NCI-H2171 (cell line): ENCODE data around the gene ACOXL.

Source experiments
- DNase-seq: peaks from one replicate; lab custom pipeline; 2025; lab: John Stamatoyannopoulos, UW

Gene ACOXL

GRCh38 chr2:111139637-111140317 is 407.4 kb downstream of the ACOXL start:
- DNase-seq = no peak

GRCh38 chr2:111140815-111141214 is 408.4 kb downstream of the ACOXL start:
- DNase-seq = no peak

- DNase-seq = no peak
Observed at GRCh38 chr2:111142101-111142500, 409.7 kb downstream of the ACOXL start.

- DNase-seq = no peak
Observed at GRCh38 chr2:111143107-111143842, 410.9 kb downstream of the ACOXL start.

- DNase-seq = no peak
Observed at GRCh38 chr2:111143843-111144198, 411.4 kb downstream of the ACOXL start.

- no peak for DNase-seq
Observed at GRCh38 chr2:111145103-111145760, 412.9 kb downstream of the ACOXL start.

GRCh38 chr2:111145951-111146350 is 413.6 kb downstream of the ACOXL start:
- DNase-seq = no peak

GRCh38 chr2:111148225-111148873 is 416.0 kb downstream of the ACOXL start:
- no peak for DNase-seq

GRCh38 chr2:111148925-111149324 is 416.6 kb downstream of the ACOXL start:
- no peak for DNase-seq

GRCh38 chr2:111149882-111150455 is 417.6 kb downstream of the ACOXL start:
- no peak for DNase-seq

- no peak for DNase-seq
Observed at GRCh38 chr2:111154758-111155157, 422.4 kb downstream of the ACOXL start.

- DNase-seq = no peak
Observed at GRCh38 chr2:111155610-111156009, 423.2 kb downstream of the ACOXL start.

GRCh38 chr2:111156529-111156928 is 424.2 kb downstream of the ACOXL start:
- no peak for DNase-seq

- no peak for DNase-seq
Observed at GRCh38 chr2:111157071-111157661, 424.8 kb downstream of the ACOXL start.

- no peak for DNase-seq
Observed at GRCh38 chr2:111157798-111158197, 425.4 kb downstream of the ACOXL start.

GRCh38 chr2:111159641-111160040 is 427.3 kb downstream of the ACOXL start:
- no peak for DNase-seq

GRCh38 chr2:111160758-111161157 is 428.4 kb downstream of the ACOXL start:
- no peak for DNase-seq

GRCh38 chr2:111161971-111162370 is 429.6 kb downstream of the ACOXL start:
- peak; percentile 71 for DNase-seq

GRCh38 chr2:111162718-111163331 is 430.5 kb downstream of the ACOXL start:
- no peak for DNase-seq

GRCh38 chr2:111164078-111164477 is 431.7 kb downstream of the ACOXL start:
- no peak for DNase-seq

GRCh38 chr2:111165084-111165483 is 432.7 kb downstream of the ACOXL start:
- no peak for DNase-seq
